Renal cortical epithelial cell (primary cell): ENCODE measurements around the gene KXD1. TPM values are rescaled to one million over a fixed set of nuclear protein-coding genes. Genes with fewer than 3 reads are reported as not detected.

ENCODE experiments used
- DNase-seq: peaks from one replicate; pipeline ENCODE4 v3.0.0-alpha.2; 2011; ENCODE audit warnings: low read depth
- total RNA-seq: library from RNA; depleted of rRNA; stranded (reverse); fragments of >200 nt; gene quantifications from 2 replicates; pipeline ENCODE4 v1.2.3, GENCODE V29; 2014

Gene KXD1
- total RNA-seq, 1 donor from 2014 or later = 47.6 TPM

DNA sequence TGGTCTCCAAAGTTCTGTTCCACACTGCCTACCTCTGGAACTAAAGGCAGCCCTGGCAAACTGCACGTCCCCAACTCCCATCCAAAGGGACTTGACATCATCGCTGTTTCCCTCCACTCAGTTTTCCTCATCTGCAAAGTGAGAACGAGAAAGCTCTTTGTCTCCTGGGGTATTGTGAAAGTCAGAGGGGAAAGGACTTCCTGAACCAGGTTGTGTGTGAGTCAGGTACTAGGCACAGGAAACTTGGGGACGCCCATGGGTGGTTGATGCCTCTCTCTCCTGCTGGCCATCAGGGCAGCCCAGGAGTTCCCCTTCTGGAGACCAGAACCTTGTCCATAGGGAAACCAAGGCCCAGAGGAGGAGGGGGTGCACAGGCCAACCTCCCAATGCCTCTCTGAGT is 44.2 kb downstream of the KXD1 start:
- no peak for DNase-seq

DNA sequence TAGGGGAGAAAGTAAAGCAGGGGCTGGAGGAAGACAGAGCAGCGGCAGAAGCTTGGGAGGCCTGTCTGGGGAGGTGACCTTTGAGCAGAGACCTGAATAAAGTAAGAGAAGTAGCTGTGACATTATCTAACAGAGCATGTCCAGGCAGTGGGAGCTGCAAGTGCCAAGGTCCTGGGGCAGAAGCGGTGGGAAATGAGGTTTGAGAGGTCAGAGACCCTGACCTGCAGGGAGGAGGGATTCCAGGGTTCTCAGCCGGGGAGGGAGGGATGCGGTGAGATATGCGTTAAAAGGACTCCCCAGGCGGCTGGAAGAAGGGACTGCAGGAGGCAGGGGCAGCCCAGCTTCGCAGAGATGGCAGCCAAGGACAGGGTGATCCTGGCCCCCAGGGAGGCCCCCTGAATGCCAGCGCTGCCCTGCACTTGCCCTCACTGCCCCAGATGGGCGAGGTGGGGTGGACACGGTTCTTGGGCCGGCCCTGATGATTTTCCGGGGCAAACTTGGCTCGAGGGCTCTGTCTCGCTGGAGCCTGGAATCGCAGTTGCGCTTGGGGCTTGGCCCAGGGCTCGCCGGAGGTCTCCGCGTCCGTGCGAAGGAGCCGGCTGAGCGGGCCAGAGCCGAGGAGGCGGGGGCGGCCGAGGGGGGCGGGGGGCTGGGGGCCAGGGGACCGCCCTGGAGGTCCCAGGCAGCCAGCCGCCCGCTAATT is 45.7 kb downstream of the KXD1 start:
- no peak for DNase-seq

DNA sequence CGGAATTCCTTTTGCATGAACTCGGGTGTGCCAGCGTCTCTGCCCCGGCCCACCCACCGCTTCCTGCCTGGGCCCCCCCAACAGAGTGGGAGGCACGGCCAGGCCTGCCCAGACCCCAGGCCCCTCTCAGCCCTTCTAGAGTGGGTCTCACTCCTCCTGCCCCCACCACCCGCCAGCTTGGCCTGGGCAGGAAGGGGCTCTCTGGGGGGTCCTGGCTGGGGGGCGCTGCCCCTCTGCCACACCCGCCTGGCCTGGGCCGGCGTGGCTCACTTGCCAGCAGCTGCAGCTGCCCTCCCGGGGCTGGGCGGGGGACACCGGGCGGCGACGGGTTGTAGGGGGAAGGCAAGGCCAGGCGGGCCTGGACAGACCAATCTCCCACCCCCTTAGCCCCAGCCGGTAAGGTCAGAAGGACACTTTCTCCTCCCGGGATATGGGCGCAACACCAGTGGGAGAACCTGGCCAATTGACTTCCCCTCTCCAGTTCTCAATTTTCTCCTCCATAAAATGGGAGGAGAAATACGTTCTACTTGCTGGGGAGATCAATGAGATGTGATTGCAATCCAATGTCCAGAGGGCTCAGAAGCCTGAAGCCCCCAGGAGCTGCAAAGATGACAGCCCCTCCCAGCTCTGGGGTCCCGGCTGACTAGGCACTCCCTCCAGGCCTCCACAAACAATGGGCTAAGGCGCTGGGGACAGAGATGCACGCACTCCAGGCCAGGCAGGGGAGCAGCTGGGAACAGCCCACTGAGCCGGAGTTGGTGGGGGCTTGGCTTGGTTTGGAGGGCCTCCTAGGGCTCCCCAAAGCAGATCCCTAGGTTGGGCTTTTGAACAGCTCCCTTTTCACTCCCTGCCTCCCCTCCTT is 46.5 kb downstream of the KXD1 start:
- DNase-seq = no peak

DNA sequence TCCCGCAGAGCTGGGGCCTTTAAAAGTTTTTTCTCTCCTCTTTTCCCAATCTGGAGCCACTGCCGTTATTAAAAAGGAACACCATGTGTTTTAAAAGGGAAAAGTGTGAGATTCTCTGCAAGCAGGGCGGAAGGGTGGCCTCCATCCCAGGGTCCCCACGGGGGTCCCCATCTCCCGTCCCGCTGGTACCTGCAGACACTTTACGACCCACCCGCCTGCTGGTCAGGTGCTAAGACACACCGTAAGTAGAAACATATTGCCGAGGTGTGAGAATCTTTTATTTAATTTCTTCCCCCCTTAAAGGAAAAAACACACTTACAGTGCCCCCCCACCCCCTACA is 47.1 kb downstream of the KXD1 start:
- no peak for DNase-seq

DNA sequence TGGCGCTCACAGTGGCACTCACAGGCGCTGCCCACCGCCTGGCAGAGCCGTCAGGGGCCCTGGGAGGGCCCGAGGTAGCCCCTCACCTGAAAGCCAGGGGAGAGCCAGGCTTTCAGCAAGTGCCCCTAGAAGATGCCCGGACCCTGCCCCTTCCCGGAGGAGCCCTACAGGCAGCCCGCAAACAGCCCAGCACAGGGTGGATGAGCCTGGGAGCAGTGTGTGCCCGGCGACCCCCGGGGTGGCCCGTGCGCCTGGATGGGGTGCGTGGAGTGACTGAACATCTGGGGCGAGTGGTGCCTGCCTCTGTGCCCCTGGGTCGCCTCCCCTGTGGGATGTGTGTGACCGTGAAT is 47.5 kb downstream of the KXD1 start:
- DNase-seq = no peak

DNA sequence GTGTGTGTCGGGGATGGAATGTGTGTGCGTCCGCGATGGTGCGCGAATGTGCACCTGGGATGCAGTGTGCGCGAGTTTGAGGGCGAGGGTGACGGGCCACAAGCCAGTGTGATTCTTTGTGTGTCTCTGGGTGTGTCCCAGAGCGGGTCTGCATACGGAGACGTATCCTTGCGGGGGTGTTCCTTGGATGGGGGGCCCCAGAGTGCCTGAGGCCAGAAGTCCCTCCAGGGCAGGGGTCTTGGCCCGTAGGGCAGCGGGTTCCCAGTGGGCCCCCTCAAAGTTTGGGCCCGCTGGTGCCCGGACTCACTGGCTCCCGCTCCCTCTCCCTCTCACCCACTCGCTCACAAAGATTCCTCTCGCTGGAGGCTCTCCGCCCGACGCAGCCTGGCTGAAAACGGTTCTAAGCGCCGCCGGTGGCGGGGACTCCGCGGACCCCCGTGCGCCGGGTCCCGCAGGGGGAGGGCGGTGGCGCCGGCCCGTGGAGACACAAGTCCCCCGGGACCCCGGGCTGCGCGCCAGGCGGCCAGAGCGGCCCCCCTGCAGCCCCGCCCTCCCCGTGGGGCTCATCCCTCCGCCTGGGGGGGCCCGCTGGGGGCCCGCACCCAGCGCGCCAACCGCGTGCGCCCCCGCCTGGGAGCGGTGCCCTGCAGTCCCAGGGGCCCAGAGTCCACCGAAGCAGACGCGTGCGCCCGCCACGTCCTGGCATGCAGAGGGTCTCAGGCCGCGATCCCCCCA is 48.0 kb downstream of the KXD1 start:
- no peak for DNase-seq

DNA sequence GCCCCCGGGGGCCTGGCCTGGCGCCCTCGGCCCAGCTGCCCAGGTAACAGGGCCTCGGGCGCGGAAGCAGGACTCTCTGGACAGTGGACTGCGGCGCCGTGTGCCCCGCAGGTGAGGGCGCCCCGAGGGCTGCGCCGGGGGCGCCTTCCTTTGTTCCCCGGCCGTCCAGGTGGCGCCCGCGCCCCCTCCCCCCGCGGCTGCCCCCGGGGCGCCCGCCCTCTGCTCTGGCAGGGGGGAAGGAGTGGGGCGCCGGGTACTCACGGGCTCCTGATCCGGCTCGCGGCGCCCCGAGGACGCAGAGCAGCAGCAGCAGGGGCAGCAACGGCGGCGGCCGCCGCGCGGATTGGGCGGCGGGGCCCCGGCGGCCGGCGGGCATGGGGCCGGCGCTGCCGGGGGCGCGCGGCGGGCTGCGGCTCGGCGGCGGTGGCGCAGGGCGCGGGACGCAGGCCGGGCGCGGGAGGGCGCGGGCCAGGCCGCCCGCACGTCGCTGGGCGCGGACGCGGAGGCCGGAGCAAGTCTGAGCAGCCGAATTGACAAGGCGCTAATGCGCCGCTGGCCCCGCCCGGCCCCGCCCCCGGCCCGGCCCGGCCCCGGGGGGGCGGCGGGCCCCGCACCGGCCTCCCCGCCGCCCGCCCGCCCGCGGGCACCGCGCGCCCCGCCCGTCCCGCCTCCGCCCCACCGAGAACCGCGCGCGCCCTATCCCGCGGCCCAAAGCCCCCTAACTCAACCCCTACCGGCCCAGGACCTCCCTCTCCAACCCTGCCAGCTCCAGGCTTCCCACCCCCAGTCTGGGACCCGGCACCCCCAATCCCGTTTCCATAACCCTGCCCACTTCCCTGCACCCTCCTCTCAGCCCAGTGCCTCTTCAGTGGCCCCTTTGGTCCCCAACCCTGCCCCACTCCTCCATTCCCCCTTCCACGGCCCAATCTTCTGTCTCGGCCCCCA is 48.9 kb downstream of the KXD1 start, which contains the start of gene CRLF1:
CRLF1 (minus strand) TSS at position 519 of the 945 bp plus-strand sequence; CDS start at position 376, 143 bp downstream.
- DNase-seq = no peak

DNA sequence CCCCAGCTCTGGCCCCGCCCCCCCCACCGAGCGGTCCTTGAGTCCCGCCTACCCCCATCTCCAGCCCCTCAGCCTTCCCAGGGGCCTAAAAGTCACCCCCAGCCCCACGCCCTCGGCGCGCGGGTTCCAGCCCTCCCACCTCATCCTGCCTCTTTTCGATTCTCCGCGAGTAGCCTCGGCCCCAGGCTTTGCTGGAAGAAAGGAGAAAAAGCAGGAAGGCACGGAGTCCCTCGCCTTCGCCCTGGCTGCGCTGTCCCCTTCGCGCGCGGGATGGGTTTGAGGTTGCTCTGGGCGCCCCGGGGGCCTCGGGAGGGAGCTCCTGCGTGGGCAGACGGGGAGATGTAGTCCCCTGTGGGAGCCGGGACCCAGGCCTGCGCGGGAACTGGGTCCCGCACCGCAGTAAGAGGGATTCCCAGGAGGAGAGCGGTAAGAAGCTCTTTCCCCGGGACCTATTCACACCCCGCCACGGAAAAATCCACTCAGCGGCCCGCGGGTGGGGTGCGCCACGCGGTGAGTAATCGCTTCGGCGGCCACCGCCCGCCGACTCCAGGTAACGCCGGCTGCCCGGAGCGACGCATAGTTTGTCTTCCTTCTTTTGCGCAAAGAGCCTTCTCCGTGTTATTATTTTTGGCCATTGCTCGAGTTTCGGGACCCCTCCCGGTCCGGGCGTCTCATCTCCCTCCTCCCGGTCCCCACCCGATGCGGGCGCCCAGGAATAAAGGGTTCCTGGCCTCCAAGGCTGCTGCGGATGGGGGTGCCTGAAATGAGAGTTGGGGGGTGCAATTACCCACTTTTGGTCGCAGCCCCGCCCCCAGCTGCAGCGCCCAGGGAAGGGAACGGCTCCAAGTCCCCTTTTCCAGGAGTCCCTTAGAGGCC is 49.8 kb downstream of the KXD1 start:
- no peak for DNase-seq

DNA sequence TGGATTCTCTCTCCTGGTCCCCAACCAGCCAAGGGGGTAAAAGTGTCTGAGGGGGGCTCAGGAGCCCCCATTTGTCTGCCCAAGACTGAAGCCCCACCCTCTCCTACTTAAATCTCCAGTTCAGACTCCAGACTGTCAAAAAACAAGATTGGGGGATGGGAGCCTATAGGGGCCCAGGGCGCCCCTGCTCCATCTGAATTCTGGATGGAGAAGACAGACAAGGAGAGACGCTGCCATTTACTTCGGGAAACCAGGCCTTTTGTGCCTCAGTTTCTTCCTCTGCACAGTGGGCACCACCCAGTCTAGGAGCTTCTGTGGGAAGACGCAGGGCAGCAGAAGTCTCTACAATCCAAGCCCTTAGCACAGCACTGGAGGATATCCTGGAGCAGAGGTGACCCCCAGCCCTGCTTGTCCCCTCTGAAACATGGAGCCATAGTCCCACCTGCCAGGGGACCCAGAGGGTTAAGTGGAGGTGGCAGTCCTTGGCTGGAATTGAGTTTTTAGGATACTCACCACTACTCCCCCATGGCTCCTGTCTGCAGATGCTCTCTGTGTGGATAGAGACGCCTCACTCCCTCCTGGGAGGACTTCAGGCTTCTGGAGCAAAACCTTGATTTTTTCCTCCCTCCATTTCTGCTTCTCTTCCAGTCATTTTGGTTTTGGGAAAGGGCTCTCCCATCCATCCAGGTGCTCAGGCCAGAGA is 50.6 kb downstream of the KXD1 start:
- no peak for DNase-seq

DNA sequence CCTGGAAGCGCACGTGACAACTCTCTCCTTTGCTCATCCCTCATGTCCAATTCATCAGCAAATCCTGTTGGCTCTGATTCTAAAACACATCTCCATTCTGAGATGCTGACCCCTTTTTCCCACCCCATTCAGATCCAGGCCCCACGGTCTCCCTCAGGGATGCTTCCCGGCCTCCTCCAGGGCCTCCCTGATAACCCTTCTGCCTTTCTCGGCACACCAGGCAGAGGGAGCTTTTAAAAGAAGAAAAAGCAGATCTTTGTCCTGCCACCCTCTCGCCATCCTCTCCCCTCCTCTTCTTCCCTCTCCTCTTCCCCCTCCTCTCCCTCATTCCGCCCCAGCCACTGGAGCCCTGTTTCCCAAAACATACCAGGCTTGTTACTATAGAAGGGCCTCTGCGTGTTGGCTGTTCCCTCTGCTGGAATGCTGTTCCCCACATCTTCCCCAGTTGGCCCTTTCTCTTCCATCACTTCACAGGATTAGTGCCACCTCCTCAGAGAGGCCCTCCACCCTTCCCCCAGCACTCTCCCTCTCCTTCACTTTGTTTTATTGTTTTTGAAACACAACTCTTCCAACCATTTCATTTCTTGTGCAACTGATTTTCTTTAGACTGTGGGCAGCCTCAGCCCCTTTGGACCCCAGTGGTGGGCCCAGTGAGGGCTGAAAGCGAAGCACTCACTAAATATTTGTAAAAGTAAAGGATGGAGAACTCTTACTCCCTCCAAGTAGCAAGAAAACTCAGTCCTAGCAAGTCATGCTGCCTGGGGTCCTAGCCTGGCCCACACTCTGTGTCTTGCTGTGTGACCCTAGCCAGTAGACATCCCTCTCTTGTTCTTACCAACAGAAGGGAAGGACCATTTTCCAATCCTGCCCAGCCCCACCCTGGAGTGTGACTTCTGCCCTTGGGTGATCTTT is 51.4 kb downstream of the KXD1 start:
- no peak for DNase-seq

DNA sequence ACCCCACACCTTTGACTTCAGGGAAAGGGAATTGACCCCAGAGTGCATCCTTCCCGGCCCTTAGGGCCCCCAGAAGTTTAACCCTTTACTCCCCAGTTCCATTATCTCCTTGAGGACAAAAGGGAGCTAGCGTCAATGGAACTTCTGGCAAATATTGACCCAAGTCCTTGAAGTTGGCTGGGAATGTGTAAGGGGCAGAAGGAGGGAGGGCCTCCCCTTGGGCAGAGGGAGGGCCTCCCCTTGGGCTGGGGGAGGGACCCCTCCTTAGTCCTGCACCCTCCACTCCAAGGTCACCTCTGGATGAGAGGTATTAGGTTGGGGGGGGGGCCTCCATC is 52.0 kb downstream of the KXD1 start:
- DNase-seq = no peak

DNA sequence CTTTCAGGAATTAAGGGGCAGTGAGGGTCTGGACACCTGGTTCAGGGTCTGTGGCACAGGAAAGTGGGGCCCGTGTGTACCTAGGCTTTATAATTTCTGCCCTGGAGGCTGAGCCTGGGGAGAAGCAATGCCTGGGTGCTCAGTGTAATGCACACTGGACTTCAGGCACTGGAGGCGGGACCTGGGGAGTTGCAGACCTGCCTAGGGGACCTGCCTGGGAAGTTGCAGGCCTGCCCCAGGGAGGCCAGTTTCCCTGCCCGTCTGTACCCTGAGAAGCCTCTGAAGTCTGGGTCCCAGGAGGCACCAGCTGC is 52.5 kb downstream of the KXD1 start:
- no peak for DNase-seq

DNA sequence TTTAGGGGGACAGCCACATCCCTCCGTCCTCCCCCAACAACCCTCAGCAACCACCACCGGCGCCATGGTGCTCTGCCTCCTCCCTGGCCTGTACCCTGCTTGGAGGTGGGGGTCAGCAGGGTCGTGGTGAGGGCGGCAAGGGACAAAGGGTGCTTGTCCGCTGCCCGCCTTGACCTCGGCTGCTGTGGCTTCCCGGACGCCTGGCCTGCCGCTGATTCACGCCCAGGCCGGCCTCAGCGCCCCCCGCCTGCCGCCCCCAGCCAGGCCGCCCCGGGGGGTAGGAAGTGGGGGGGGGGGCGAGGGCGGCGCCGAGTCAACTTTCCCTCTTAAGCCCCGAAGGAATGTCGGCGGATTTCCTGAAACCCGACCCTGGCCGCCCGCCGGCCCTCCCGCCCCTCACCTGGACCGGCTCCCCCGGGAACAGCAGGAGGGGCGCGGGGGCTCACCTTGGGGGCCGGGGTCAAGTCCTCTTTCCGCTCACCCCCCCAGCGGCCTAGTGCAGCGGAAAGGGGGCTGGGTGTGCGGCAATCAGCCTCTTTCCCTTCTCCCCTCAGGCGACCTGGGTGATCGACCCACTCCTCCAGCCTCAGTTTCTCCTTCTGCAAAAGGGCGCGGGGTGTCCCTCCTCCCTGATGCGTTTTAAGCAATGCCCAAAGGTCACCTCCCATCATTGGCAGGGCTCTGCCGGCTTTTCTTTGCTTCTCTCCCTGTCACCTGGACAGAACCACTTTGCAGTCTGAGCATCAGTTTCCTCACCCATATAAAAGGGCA is 53.1 kb downstream of the KXD1 start:
- no peak for DNase-seq

DNA sequence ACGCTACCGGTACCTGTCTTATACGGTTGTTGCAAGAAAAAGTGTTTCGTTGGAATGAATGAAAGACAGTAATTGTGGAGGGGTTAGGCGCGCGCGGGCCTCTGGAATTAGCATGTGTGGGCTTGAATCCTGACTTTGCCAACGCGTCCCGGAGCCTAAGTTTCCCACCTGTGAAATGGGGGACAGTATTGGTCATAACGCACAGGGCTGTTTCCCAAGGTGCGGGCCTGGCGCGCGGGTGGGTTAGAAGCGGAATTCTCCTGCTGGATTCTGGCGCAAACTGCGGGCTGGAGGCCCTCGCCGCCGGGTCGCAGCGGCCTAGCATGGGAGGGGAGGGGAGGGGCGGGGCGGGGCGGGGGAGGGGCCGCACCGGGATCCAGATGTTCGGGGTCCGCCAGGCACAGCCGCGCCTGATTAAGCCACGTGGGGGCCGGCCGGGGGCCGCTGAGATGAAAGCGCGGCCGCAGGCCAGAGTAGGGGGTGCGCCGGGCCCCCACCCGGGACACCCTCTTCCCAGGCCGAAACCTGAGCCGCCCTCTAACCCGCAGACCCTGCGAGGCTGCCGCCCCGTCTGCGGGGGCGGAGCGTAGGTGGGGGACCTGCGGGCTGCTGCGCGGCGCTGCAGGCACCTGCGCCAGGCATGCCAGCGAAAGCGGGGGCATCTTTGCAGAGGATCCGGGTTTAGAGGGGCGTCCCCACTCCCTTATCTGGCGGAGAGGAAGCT is 53.8 kb downstream of the KXD1 start:
- no peak for DNase-seq

DNA sequence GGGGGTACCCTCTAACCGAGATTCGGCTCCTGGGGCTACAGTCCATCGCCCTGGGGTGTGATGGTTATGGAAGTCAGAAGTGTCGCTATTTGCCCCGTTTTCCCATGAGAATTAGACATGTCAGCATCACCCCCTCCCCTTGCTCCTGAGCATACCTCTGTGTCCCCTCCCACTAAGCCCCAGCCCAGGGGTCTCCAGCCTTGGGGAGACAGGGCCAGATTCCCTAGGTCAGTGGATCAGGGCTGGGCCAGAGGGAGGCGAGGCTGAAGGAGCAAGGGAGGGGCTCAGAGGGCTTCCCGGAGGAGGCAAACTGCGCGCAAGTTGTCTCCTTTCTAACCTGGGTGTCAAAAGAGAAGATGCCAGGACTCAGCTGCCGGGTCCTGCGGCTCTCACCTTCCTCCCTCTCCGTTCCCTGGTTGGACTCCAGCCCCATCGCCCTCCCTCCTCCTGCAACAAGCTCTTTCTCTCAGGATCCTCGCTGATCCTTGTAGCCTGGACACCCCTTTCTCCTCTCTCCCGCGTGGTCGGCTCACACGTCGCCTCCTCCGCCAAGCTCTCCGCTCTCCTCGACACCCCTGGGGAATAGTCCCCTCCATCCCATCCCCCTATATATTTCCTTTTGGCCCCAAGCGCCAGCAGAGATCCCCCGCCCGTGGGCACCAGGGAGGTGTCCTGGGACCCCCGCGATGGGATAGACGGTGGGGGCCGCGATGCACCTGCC is 54.5 kb downstream of the KXD1 start:
- no peak for DNase-seq

DNA sequence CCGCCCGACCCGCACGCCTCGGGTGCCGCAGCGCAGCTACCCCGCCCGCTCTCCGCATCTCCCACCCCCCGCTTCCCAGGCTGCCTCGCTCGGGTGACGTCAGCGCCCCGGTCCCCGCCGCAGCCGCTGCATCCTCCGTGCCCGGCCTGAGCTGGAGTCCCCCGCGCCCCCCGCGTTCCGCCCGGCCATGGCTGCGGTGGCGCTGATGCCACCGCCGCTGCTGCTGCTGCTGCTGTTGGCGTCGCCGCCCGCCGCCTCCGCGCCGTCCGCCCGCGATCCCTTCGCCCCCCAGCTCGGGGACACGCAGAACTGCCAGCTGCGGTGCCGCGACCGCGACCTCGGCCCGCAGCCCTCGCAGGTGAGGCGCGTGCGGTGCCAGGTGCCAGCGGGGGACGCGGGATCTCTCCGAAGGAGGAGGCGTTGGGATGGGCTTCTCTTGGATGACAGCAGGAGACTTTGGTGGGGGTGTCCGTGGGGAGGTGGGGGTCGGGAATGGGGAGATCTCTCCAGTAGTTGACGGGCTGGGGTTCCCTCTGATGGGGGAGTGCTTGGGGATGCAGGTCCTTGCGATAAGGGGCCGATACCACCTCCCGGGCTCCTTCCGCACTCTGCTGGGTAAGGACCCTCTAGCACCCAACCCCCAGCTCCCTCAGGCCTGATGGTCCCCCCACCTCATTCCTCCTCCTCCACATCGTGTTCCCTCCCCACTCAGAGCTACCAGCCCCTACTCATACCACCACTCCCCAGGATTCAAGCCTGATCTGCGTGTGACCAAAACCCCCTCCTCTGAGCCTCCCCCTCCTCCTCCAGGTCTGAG is 55.3 kb downstream of the KXD1 start, which contains the start of gene TMEM59L:
TMEM59L (plus strand) TSS at position 99 of the 817 bp plus-strand sequence; CDS start at position 188, 89 bp downstream.
- no peak for DNase-seq
